Measurements from ENCODE around the gene ZBED4.

Gene ZBED4

DNA sequence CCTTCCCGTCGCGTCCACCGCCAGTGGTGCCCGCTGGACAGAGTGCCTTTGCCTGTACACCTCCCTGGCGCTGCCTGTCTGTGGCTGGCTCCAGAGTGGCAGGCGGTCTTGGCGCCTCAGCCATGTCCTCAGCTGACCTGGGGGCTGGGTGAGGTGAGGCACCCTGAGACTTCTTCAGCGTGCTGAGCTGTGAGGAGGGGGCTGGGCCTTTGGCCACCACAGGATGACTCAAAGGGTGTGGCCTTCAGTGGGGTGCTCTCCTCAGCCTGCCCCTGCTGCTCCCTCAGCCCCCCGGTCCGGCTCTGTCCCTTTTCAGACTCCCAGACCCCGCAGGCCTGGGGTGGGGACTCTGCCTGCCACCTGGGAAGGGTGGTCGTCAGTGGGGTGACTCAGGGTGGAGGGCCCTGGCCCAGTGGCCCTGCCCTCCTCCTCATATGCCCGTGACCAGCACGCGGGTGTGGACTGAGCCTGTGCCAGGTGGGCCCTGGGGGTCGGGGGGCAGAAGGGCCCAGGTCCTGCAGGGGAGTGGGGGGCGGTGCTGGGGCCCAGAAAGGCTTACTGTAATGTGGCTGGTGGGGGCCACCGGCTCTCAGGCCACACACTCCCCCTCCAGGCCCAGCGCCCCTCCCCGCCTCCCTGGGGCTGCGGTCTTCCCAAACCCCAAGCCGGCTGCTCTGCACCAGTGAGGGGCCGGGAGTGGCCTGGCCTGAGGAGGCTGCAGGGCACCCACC, 80.7 kb downstream of the ZBED4 start:
- no peak for DNase-seq (ENCODE audit: low read depth, low spot score)
- TF ChIP-seq CTCF (IDR thresholded peaks at IDR 0.05; ENCODE audit: insufficient read depth, low read length, missing control alignments): no peak
- H3K4me3 ChIP-seq (ENCODE audit: low read depth, low read length): peak overlapping the region; percentile 45
- POLR2A ChIA-PET: no interaction called here
- CTCF ChIA-PET: interaction anchor here (1.6 to 5.3 kb wide), 4 partner anchors 58 to 98 kb away, joined by 3 to 165 read pairs (median 8); no protein-coding TSS in a partner anchor

- peak overlapping the region; percentile 45 for H3K4me3 ChIP-seq (ENCODE audit: low read depth, low read length)
- ChIA-PET CTCF (no interaction called here), POLR2A (no interaction called here)
- no peak for TF ChIP-seq CTCF (IDR thresholded peaks at IDR 0.05; ENCODE audit: insufficient read depth, low read length, missing control alignments)
- DNase-seq (ENCODE audit: low read depth, low spot score): no peak
These were observed 81.4 kb downstream of the ZBED4 start for GRCh38 chr22:49934891-49935557.

DNA sequence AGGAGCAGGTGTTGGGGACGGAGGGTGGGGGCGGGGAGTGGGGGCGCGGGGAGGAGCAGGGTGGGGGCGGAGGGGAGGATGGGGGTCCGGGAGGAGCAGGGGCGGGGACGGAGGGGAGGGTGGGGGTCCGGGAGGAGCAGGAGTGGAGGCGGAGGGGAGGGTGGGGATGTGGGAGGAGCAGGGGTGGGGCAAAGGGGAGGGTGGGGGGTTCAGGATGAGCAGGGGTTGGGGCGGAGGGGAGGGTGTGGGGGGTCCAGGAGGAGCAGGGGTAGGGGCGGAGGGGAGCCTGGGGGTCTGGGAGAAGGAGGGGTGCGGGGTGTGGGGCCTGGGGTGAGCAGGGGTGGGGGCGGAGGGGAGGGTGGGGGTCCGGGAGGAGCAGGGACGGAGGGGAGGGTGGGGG, 81.9 kb downstream of the ZBED4 start:
- ChIA-PET CTCF (interaction anchor here (1.5 kb wide), 1 partner anchor 95 kb away, joined by 4 read pairs; no protein-coding TSS in a partner anchor), POLR2A (interaction anchor here (0.8 to 2.1 kb wide), 3 partner anchors 16 to 35 kb away, joined by 3 to 6 read pairs (median 3); partner anchors contain the start of gene PIM3)
- peak overlapping the region; percentile 36 for H3K4me3 ChIP-seq (ENCODE audit: low read depth, low read length)
- no peak for TF ChIP-seq CTCF (IDR thresholded peaks at IDR 0.05; ENCODE audit: insufficient read depth, low read length, missing control alignments)
- no peak for DNase-seq (ENCODE audit: low read depth, low spot score)

GRCh38 chr22:49936018-49936972, 82.7 kb downstream of the ZBED4 start:
- peak overlapping the region; percentile 27 for H3K4me3 ChIP-seq (ENCODE audit: low read depth, low read length)
- CTCF ChIA-PET: interaction anchor here (1.5 kb wide), 1 partner anchor 94 kb away, joined by 4 read pairs; no protein-coding TSS in a partner anchor
- no peak for TF ChIP-seq CTCF (IDR thresholded peaks at IDR 0.05; ENCODE audit: insufficient read depth, low read length, missing control alignments)
- POLR2A ChIA-PET: interaction anchor here (0.8 to 2.1 kb wide), 3 partner anchors 15 to 34 kb away, joined by 3 to 6 read pairs (median 3); partner anchors contain the start of gene PIM3
- DNase-seq (ENCODE audit: low read depth, low spot score): no peak

DNA sequence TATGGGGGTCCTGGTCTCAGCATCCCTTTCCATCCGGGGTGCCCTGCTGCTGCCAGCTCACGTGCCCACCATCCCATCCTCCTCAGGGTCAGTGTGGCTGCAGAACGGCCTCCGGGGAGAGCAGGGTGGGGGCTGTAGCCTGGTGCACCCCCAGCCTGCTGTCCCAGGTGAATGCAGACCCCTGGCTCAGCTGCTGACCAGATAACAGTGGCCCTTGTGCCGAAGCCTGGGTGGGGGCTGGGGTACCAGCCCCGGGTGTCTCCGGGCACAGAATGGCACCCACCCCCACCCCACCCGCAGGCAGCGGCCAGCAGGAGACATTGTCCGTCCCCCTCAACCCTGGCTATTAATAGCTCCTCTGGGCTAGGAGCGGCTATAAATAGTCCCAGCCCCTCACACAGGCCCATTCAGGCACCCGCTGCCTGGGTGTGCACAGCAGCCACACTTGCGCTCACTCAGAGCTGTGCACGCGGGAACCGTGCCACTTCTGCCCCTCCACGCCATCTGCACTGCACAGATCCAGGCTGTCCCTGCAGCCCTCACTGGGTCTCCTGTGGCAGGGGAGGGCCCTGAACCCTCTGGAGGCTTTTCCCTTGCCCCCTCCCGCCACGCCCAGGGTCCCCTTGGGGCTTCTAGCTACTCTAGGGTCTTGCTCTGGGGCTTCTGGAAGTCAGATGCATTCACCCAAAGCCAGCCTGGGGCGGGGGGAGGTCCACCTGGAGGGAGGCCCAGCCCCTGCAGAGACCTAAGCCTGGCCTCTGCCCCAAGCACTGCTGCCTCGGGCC, 83.5 kb downstream of the ZBED4 start:
- H3K4me3 ChIP-seq (ENCODE audit: low read depth, low read length): no peak overlapping the region
- CTCF ChIA-PET: interaction anchor here (1.5 kb wide), 1 partner anchor 93 kb away, joined by 4 read pairs; no protein-coding TSS in a partner anchor
- TF ChIP-seq CTCF (IDR thresholded peaks at IDR 0.05; ENCODE audit: insufficient read depth, low read length, missing control alignments): no peak
- POLR2A ChIA-PET: interaction anchor here (2.1 kb wide), 1 partner anchor 15 kb away, joined by 6 read pairs; no protein-coding TSS in a partner anchor
- DNase-seq (ENCODE audit: low read depth, low spot score): no peak
